MM.1S (cell line): Measurements from ENCODE around the gene TSHR.

ENCODE experiments used
- EZH2phosphoT487 ChIP-seq: fragments of 300-600 bp; sonication (generic); IDR thresholded peaks from 2 replicates; pipeline ENCODE4 v1.6.1; 2018; ENCODE audit warnings: antibody characterized with exemption, low read length
- TF ChIP-seq, protein P1 (sequence below): fragments of 300-600 bp; sonication (generic); IDR thresholded peaks from 2 replicates; pipeline ENCODE4 v1.5.1; 2016; ENCODE audit warnings: antibody characterized with exemption, low read length, mixed read lengths

GRCh38 chr14:81102217-81102616, 146.8 kb downstream of the TSHR start:
- TF ChIP-seq, protein P1, sequence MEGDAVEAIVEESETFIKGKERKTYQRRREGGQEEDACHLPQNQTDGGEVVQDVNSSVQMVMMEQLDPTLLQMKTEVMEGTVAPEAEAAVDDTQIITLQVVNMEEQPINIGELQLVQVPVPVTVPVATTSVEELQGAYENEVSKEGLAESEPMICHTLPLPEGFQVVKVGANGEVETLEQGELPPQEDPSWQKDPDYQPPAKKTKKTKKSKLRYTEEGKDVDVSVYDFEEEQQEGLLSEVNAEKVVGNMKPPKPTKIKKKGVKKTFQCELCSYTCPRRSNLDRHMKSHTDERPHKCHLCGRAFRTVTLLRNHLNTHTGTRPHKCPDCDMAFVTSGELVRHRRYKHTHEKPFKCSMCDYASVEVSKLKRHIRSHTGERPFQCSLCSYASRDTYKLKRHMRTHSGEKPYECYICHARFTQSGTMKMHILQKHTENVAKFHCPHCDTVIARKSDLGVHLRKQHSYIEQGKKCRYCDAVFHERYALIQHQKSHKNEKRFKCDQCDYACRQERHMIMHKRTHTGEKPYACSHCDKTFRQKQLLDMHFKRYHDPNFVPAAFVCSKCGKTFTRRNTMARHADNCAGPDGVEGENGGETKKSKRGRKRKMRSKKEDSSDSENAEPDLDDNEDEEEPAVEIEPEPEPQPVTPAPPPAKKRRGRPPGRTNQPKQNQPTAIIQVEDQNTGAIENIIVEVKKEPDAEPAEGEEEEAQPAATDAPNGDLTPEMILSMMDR, result no peak
- TF ChIP-seq EZH2phosphoT487, result no peak
